DMS114 treated with DMSO at 0.1 percent for 48 hours (cell line): ENCODE data around the gene GRM8.

ENCODE experiments used
- DNase-seq: peaks from one replicate; lab custom pipeline; 2025; ENCODE audit not compliant: unreplicated experiment; lab: John Stamatoyannopoulos, UW

GRM8 gene

GRCh38 chr7:126820925-126821324 lies 431.8 kb downstream of the GRM8 start:
- no peak for DNase-seq

- no peak for DNase-seq
Observed at GRCh38 chr7:126819197-126819484, 433.6 kb downstream of the GRM8 start.

GRCh38 chr7:126818393-126819196 lies 434.1 kb downstream of the GRM8 start:
- DNase-seq = no peak

GRCh38 chr7:126809188-126809587 lies 443.6 kb downstream of the GRM8 start:
- no peak for DNase-seq

- no peak for DNase-seq
Observed at GRCh38 chr7:126806614-126807013, 446.1 kb downstream of the GRM8 start.

- DNase-seq = no peak
Observed at GRCh38 chr7:126805351-126805750, 447.4 kb downstream of the GRM8 start.

- DNase-seq = no peak
Observed at GRCh38 chr7:126804604-126805003, 448.1 kb downstream of the GRM8 start.

- no peak for DNase-seq
Observed at GRCh38 chr7:126803990-126804389, 448.8 kb downstream of the GRM8 start.

GRCh38 chr7:126803060-126803665 lies 449.6 kb downstream of the GRM8 start:
- peak; percentile 41 for DNase-seq

- no peak for DNase-seq
Observed at GRCh38 chr7:126801733-126802132, 451.0 kb downstream of the GRM8 start.

GRCh38 chr7:126799541-126799940 lies 453.2 kb downstream of the GRM8 start:
- DNase-seq = no peak

- DNase-seq = no peak
Observed at GRCh38 chr7:126792521-126792920, 460.2 kb downstream of the GRM8 start.

- DNase-seq = no peak
Observed at GRCh38 chr7:126791306-126791705, 461.4 kb downstream of the GRM8 start.

- DNase-seq = no peak
Observed at GRCh38 chr7:126790763-126791162, 462.0 kb downstream of the GRM8 start.

- DNase-seq = no peak
Observed at GRCh38 chr7:126783613-126784012, 469.1 kb downstream of the GRM8 start.

- DNase-seq = no peak
Observed at GRCh38 chr7:126780993-126781392, 471.7 kb downstream of the GRM8 start.

GRCh38 chr7:126778101-126778500 lies 474.6 kb downstream of the GRM8 start:
- no peak for DNase-seq

- no peak for DNase-seq
Observed at GRCh38 chr7:126776498-126776897, 476.2 kb downstream of the GRM8 start.

- DNase-seq = no peak
Observed at GRCh38 chr7:126774077-126774476, 478.7 kb downstream of the GRM8 start.

- no peak for DNase-seq
Observed at GRCh38 chr7:126768836-126769235, 483.9 kb downstream of the GRM8 start.

GRCh38 chr7:126760914-126761577 lies 491.7 kb downstream of the GRM8 start:
- no peak for DNase-seq

GRCh38 chr7:126755381-126755780 lies 497.4 kb downstream of the GRM8 start:
- DNase-seq = no peak
